Upper lobe of left lung (tissue), 6 donors: ENCODE data around the gene SFXN5. TPM values are rescaled to one million over a fixed set of nuclear protein-coding genes. Genes with fewer than 3 reads are reported as not detected.

Experiments used
- ATAC-seq, 2 donors: fragments of 200-7000 bp; cut with Tn5 transposase; one replicate each; pipeline ENCODE4 v1.9.1; 2022; ENCODE audit warnings: mild to moderate bottlenecking in 2 of 2, moderate library complexity in 2 of 2; ENCODE audit not compliant: low FRiP score in 2 of 2
- DNase-seq, 2 donors: peaks; one replicate each; pipeline ENCODE4 v3.0.0-alpha.2; 2019 to 2020
- H3K27ac ChIP-seq, 4 donors: fragments of 200-600 bp; sonication (generic); one replicate each; pipeline ENCODE4 v1.5.1; 2016 to 2019
- H3K27me3 ChIP-seq, 4 donors: fragments of 200-600 bp; sonication (generic); one replicate each; pipeline ENCODE4 v1.5.1; 2017 to 2019
- H3K36me3 ChIP-seq, 4 donors: fragments of 200-600 bp; sonication (generic); one replicate each; pipeline ENCODE4 v1.5.1; 2016 to 2019
- H3K4me1 ChIP-seq, 4 donors: fragments of 200-600 bp; sonication (generic); one replicate each; pipeline ENCODE4 v1.5.1; 2018 to 2019
- H3K4me3 ChIP-seq, 4 donors: fragments of 200-600 bp; sonication (generic); one replicate each; pipeline ENCODE4 v1.5.1; 2017 to 2019; ENCODE audit warnings: mild to moderate bottlenecking in 2 of 4, moderate library complexity in 1 of 4
- H3K9me3 ChIP-seq, 4 donors: fragments of 200-600 bp; sonication (generic); one replicate each; pipeline ENCODE4 v1.5.1; 2018 to 2019
- CTCF ChIP-seq, 6 experiments: fragments of 450-650 bp in 4 of 6; fragments of 200-600 bp in 2 of 6; sonication (generic) in 2 of 6; IDR thresholded peaks; one replicate each; pipeline ENCODE4 v1.5.1; 2016 to 2019; ENCODE audit warnings: antibody characterized with exemption in 6 of 6
- EP300 ChIP-seq, 4 donors: sonication (generic); formaldehyde crosslinking; IDR thresholded peaks; one replicate each; pipeline ENCODE4 v1.5.1; 2017; ENCODE audit warnings: antibody characterized with exemption in 4 of 4, control low read depth in 2 of 4
- POLR2A ChIP-seq, 4 donors: fragments of 450-650 bp; IDR thresholded peaks; one replicate each; pipeline ENCODE4 v1.5.1; 2016 to 2017; ENCODE audit warnings: antibody characterized with exemption in 4 of 4, mild to moderate bottlenecking in 2 of 4
- POLR2AphosphoS5 ChIP-seq, 2 donors: sonication (generic); formaldehyde crosslinking; IDR thresholded peaks; one replicate each; pipeline ENCODE4 v1.5.1; 2017; ENCODE audit warnings: antibody characterized with exemption in 2 of 2
- WGBS, 2 donors: methylation state at CpG; one replicate each; pipeline ENCODE4 v1.1.5; 2017 to 2018; 5-methylcytosine and 5-hydroxymethylcytosine counted together
- total RNA-seq, 6 donors: library from RNA; depleted of rRNA in 4 of 6; stranded (reverse); fragments of >200 nt in 4 of 6; gene quantifications; one replicate each; pipeline versions ENCODE4 v1.1.0 to v1.2.1, GENCODE V29; 2016 to 2021
- donor health status: DM: no; HTN: no; CAD: no; lungs with moderate emphysema.
- donor health status: DM: no; HTN: yes; CAD: no; lungs with severe emphysema.

Gene SFXN5
- total RNA-seq, 6 donors from 2014 or later = 10.8 to 44.0 (median 13.7) TPM

- Histone ChIP-seq H3K27me3 (no peaks in the 10 kb centered on the region), H3K4me1 (no peaks in the 10 kb centered on the region), H3K36me3 (no peaks in the 10 kb centered on the region), H3K27ac (no peak overlapping the region), H3K4me3 (no peak overlapping the region), H3K9me3 (no peaks in the 10 kb centered on the region)
- ATAC-seq (no peak), DNase-seq (no peak)
- 86 to 94% methylated on average over 2 of the region's 2 CpGs for WGBS, 2 donors
- TF ChIP-seq POLR2A (IDR thresholded peaks at IDR 0.05) = no peak
- no peak for TF ChIP-seq POLR2AphosphoS5 (IDR thresholded peaks at IDR 0.05)
- TF ChIP-seq EP300 (IDR thresholded peaks at IDR 0.05) = no peak
- no peak for TF ChIP-seq CTCF (IDR thresholded peaks at IDR 0.05)
Measured at GRCh38 chr2:72974436-72974754, 97.1 kb downstream of the SFXN5 start.

- Histone ChIP-seq H3K27ac (no peak overlapping the region), H3K9me3 (no peaks in the 10 kb centered on the region), H3K4me1 (no peaks in the 10 kb centered on the region), H3K27me3 (no peaks in the 10 kb centered on the region), H3K36me3 (no peaks in the 10 kb centered on the region), H3K4me3 (no peak overlapping the region)
- WGBS, 2 donors = 62 to 74% methylated on average over 9 to 12 of the region's 12 CpGs
- peak in 1 of 2 donors; percentile 33 for DNase-seq
- peak; percentile 81 for ATAC-seq
- TF ChIP-seq POLR2A (IDR thresholded peaks at IDR 0.05) = no peak
- no peak for TF ChIP-seq EP300 (IDR thresholded peaks at IDR 0.05)
- TF ChIP-seq CTCF (IDR thresholded peaks at IDR 0.05) = peak; percentile 47 to 75 (median 65)
- no peak for TF ChIP-seq POLR2AphosphoS5 (IDR thresholded peaks at IDR 0.05)
Measured at GRCh38 chr2:72973566-72974435, 97.7 kb downstream of the SFXN5 start.

GRCh38 chr2:72973137-72973535 is 98.4 kb downstream of the SFXN5 start:
- no peak for DNase-seq
- ATAC-seq = no peak
- H3K27me3 ChIP-seq = no peaks in the 10 kb centered on the region
- 89 to 95% methylated on average over 5 to 8 of the region's 8 CpGs for WGBS, 2 donors
- no peaks in the 10 kb centered on the region for H3K9me3 ChIP-seq
- no peak for TF ChIP-seq POLR2AphosphoS5 (IDR thresholded peaks at IDR 0.05)
- TF ChIP-seq POLR2A (IDR thresholded peaks at IDR 0.05) = no peak
- TF ChIP-seq CTCF (IDR thresholded peaks at IDR 0.05) = no peak
- no peak for TF ChIP-seq EP300 (IDR thresholded peaks at IDR 0.05)
- H3K27ac ChIP-seq = no peak overlapping the region
- H3K36me3 ChIP-seq = no peaks in the 10 kb centered on the region
- no peak overlapping the region for H3K4me3 ChIP-seq
- H3K4me1 ChIP-seq = no peaks in the 10 kb centered on the region

- no peaks in the 10 kb centered on the region for H3K36me3 ChIP-seq
- no peak overlapping the region for H3K27ac ChIP-seq
- no peaks in the 10 kb centered on the region for H3K9me3 ChIP-seq
- WGBS, 2 donors = 93 to 98% methylated on average over 10 to 12 of the region's 12 CpGs
- ATAC-seq (no peak), DNase-seq (no peak)
- no peak overlapping the region for H3K4me3 ChIP-seq
- H3K27me3 ChIP-seq = no peaks in the 10 kb centered on the region
- TF ChIP-seq POLR2A (IDR thresholded peaks at IDR 0.05) (no peak), CTCF (IDR thresholded peaks at IDR 0.05) (no peak), EP300 (IDR thresholded peaks at IDR 0.05) (no peak), POLR2AphosphoS5 (IDR thresholded peaks at IDR 0.05) (no peak)
- H3K4me1 ChIP-seq = no peaks in the 10 kb centered on the region
Measured at GRCh38 chr2:72972352-72973136, 99.0 kb downstream of the SFXN5 start.
